M059J (cell line): ENCODE measurements around the gene NFIA. TPM values are rescaled to one million over a fixed set of nuclear protein-coding genes. Genes with fewer than 3 reads are reported as not detected.

Experiments used
- DNase-seq: peaks from one replicate; pipeline ENCODE4 v3.0.0-alpha.2; 2012; ENCODE audit warnings: low read depth
- total RNA-seq: library from RNA; depleted of rRNA; stranded (reverse); fragments of >200 nt; shearing (Covaris generic); gene quantifications from 2 replicates; pipeline ENCODE4 v1.2.3, GENCODE V29; 2014

Gene NFIA
- total RNA-seq, 1 experiment from 2014 or later, result 1.2 TPM

- DNase-seq, result no peak
Observed at GRCh38 chr1:61182480-61182879, 100.1 kb downstream of the NFIA start.

GRCh38 chr1:61183471-61184039, 101.2 kb downstream of the NFIA start:
- no peak for DNase-seq

DNA sequence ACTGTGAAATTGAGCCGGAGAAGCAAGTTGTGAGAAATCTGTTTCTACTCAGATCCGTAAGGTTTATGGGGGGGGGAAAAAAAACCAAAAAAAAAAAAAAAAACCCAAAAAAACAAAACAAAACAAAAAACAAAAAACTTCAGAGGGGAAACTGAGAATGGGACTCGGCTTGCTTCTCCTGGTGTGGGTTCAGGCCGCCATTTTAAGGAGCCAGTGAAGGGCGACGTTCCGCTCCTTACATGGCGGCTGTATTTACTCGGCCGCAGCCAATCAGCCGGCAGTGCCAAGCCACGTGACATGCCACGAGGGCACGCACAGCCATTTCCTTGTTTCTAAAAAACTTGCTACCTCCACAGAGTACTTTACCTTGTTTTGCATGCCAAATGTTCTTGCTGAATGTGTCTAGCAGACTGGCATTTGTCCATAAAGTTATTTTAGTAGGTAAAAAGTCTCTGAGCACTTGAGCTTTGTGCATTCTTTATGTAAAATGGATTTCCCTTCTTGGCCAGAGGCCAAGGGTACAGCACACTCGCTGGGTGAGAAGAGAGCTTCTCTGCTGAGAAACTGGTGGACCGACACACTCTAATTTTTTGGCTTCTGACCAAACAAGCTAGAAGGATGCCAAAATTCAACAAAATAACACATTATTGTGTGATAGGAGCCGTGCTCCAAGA, 101.8 kb downstream of the NFIA start:
- peak; percentile 64 for DNase-seq

DNA sequence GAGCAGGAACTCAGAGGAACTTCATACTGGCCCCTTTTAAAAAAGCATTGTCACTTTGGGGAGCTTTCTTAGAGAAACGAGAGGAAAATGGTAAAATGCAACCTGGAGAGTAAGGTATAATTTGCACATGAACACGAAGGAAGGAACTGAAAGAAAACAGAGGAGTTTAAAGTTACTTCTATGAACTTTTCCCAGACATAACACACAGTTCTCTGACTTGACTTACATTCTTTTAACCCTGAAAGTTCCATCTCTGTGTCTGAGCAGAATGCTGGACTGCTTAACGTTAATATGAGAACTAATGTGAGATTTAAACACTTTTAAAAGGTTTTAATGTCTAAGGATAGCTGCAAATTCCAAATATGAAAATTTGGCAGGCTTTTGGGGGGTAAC, 102.3 kb downstream of the NFIA start:
- no peak for DNase-seq

- no peak for DNase-seq
Observed at GRCh38 chr1:61186753-61187152, 104.4 kb downstream of the NFIA start.

GRCh38 chr1:61187352-61188086, 105.2 kb downstream of the NFIA start:
- no peak for DNase-seq

DNA sequence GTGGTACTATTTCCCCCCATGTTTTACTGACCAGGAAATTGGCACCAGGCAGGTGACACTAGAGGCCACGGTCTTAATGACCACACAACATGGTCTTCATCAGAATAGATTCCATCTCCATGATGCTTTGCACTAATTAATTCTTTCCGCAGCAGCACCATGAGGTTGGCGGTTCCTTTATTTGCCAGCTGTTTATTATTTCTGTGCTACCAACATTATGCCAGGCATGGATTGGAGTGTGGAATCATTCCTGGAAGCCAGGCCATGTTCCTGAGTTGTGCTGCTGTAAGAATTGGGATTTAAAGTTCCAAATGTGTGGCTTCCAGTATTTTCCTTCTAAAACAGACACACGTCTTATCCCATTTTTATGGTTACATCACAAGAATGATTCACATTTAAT, 107.8 kb downstream of the NFIA start:
- no peak for DNase-seq

- no peak for DNase-seq
Observed at GRCh38 chr1:61190618-61191432, 108.5 kb downstream of the NFIA start.

DNA sequence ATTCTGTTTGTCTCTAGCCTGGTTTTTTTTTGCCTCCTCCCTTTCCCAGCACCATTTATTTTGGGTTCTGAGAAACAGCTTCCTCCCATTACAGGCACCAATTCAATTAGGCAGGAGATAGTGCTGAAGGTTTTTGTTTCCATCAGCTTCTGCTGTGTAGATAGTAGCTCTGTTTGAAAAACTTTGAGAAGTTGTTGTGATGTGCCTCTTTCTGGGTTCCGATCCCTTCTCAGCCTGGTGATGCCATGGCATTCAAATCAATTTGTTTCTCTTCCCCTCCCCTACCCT, 109.0 kb downstream of the NFIA start:
- DNase-seq, result no peak

DNA sequence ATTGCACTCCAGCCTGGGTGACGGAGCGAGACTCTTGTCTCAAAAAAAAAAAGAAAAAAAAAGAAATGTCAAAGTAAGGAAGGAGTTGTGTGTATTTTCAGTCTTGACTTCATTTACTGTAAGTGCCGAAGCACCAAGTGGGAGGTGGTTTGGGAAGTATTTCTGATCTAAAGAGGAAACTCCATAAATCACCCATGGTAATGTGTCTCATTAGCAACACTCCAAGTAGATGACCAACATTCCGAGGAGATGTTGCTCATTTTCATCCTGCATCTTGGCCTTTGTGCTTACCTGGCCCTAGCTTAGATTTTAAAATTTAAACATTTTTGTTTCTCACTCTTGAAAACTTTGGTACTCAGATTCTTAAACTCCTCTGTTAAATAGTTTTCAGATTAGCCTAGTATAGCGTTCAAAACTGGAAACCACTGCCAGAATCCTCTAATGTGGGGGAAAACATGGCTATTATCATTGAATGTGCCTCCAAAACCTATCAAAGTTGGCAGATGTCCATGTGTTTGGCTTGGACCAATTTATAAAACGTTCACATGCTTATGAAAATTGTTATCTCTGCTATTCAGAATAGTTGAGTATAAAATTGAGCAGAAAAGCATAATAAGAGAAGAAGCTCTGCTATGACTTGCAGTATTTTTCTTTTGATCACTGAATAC, 110.4 kb downstream of the NFIA start:
- DNase-seq, result no peak

- DNase-seq, result no peak
Observed at GRCh38 chr1:61193808-61194207, 111.4 kb downstream of the NFIA start.

DNA sequence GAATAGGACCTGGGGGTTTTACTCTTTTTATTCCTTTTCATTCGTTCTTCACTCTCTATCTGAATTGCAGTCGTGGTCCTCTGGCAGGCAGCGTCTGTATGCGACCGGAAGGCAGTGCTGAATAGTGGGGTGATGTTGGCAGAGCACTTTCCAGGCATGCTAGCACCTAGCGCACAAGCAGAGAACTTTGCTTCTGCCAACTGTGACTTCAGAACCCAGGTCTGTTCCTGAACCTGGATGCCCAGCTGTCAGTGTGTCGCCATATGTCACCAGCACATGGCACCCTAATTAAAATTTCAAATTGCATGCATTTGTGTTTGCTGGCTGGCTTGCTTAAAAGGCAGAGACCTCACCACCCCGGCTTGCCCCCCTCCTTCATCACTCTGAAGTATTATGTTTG, 116.2 kb downstream of the NFIA start:
- no peak for DNase-seq

DNA sequence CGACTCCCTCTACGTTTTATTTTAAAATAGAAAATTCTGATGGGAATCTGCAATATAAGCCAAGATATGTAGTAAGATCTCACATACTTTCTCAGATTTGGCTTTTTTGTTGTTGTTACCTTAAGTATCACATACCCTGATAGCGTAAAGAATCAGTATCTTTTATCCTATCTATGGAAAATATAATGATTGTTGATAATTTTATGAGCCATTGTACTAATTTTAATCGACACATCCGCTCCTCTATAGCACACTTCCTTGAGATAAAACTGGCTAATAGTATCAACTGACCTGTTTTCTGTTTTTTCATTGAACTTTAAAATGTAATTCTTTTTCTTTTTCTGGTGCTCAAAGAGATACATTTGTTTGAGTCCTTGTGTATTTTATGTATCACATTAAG, 118.7 kb downstream of the NFIA start:
- DNase-seq, result no peak

GRCh38 chr1:61202854-61203598, 120.7 kb downstream of the NFIA start:
- no peak for DNase-seq

DNA sequence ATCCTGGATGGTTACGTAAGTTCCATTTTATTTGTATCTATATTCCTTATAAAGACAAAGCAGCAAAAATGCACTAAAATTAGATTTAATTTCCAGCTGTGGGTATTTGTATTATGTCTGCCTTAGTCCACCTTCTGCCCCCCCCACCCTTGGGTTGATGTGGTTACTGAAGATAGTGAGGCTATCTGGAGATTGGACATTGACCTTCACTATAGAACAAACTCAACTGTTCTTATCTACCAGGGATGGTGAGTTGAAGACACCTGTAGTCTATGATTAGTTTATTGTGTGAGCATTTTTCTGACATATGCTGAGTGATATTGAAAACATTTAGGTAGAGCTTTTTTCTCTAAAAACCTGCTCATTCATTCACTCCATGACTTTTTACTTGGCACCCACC, 122.2 kb downstream of the NFIA start:
- no peak for DNase-seq

- no peak for DNase-seq
Observed at GRCh38 chr1:61207416-61207815, 125.1 kb downstream of the NFIA start.

DNA sequence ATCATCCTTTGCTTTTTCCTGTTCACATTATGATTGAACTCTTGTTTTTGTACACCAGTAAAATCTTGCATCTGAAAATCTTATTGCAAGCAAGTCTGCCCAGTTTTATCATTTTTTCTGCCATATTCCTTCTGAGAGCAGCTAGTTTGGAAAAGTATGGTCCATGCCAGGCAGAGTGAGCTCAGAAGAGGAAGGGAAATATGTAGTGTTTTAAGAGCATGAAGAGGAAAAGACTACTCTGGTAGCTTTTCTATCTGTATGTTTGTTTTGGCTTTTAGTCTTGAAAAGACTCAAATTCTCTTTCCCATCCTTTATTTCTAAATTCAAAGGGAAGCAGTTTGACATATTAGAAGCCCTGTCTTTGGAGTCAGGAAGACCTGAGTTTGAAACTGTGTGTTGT, 125.8 kb downstream of the NFIA start:
- no peak for DNase-seq

DNA sequence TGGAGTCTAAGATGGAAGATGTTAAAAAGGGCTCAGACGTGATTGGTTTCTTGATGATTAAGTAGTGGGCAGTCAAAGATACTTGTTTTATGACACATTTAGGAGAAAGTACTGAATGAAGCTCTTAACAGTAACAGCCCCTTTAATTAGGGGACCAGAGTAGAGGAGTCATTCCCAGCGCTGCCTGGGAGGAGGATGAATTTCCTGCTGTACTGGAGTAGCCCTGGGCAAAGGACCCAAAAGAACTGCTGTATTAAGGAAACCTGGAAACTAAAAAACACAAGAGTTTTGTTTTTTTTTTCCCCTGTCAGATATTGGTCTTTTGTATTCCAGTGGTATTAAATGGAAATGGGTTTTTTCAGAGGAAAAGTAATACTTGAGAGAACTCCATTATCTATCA, 126.5 kb downstream of the NFIA start:
- DNase-seq, result no peak

GRCh38 chr1:61210435-61211154, 128.2 kb downstream of the NFIA start:
- DNase-seq, result no peak

- DNase-seq, result no peak
Observed at GRCh38 chr1:61213245-61214011, 131.1 kb downstream of the NFIA start.
